Fibroblast of lung (primary cell): ENCODE measurements around the gene HADH. TPM values are rescaled to one million over a fixed set of nuclear protein-coding genes. Genes with fewer than 3 reads are reported as not detected.

Experiments used
- DNase-seq, 2 donors: peaks; one replicate each; pipeline versions ENCODE4 v3.0.0 to v3.0.0-alpha.2; 2010; ENCODE audit warnings: low read depth in 2 of 2
- H2AFZ ChIP-seq: 2 replicates; pipeline ENCODE4 v1.5.1; 2012; ENCODE audit warnings: low read length, control low read depth, inconsistent platforms
- H3K27ac ChIP-seq: 2 replicates; pipeline ENCODE4 v1.5.1; 2011; ENCODE audit warnings: low read length, control low read depth; ENCODE audit not compliant: insufficient read depth
- H3K27me3 ChIP-seq: 2 replicates; pipeline ENCODE4 v1.5.1; 2011; ENCODE audit warnings: mild to moderate bottlenecking, low read length; ENCODE audit not compliant: control insufficient read depth, insufficient read depth
- H3K36me3 ChIP-seq: 2 replicates; pipeline ENCODE4 v1.5.1; 2011; ENCODE audit warnings: low read length; ENCODE audit not compliant: control insufficient read depth, insufficient read depth
- H3K4me1 ChIP-seq: 2 replicates; pipeline ENCODE4 v1.5.1; 2011; ENCODE audit warnings: low read length; ENCODE audit not compliant: control insufficient read depth, insufficient read depth; ENCODE audit errors: extremely low read depth
- H3K4me2 ChIP-seq: 2 replicates; pipeline ENCODE4 v1.5.1; 2011; ENCODE audit warnings: low read length, control low read depth; ENCODE audit not compliant: insufficient read depth; ENCODE audit errors: extremely low read depth
- H3K4me3 ChIP-seq, 4 experiments: fragments of 200-600 bp in 1 of 4; sonication (generic) in 1 of 4; replicated peaks in 1 of 4; 2 replicates each; pipeline ENCODE4 v1.5.1; 2011 to 2016; ENCODE audit warnings: low read length in 4 of 4, low read depth in 3 of 4, mild to moderate bottlenecking in 3 of 4, control low read depth in 2 of 4, inconsistent platforms in 1 of 4, mixed read lengths in 1 of 4; ENCODE audit not compliant: insufficient read depth in 1 of 4; ENCODE audit errors: control extremely low read depth in 1 of 4
- H3K79me2 ChIP-seq: 2 replicates; pipeline ENCODE4 v1.5.1; 2012; ENCODE audit warnings: mild to moderate bottlenecking, low read length, inconsistent platforms; ENCODE audit not compliant: control insufficient read depth, insufficient read depth
- H3K9ac ChIP-seq: 2 replicates; pipeline ENCODE4 v1.5.1; 2011; ENCODE audit warnings: mild to moderate bottlenecking, low read length, control low read depth; ENCODE audit not compliant: insufficient read depth
- H3K9me3 ChIP-seq: 2 replicates; pipeline ENCODE4 v1.5.1; 2012; ENCODE audit warnings: low read depth, low read length; ENCODE audit not compliant: control insufficient read depth, insufficient read depth
- H4K20me1 ChIP-seq: 2 replicates; pipeline ENCODE4 v1.5.1; 2011; ENCODE audit warnings: low read length; ENCODE audit not compliant: control insufficient read depth, insufficient read depth; ENCODE audit errors: extremely low read depth
- CTCF ChIP-seq, 2 donors: IDR thresholded peaks in 1 of 2; conservative IDR thresholded peaks in 1 of 2; 1 replicate in 1 of 2; 2 replicates in 1 of 2; pipeline ENCODE4 v1.5.1; 2011 to 2012; ENCODE audit warnings: low read length in 2 of 2, control low read depth in 1 of 2, inconsistent platforms in 1 of 2, low read depth in 1 of 2, mild to moderate bottlenecking in 1 of 2
- EZH2 ChIP-seq: IDR thresholded peaks from 2 replicates; pipeline ENCODE4 v1.5.1; 2012; ENCODE audit warnings: low read length, control low read depth, mild to moderate bottlenecking; ENCODE audit errors: missing control alignments
- polyA plus RNA-seq, 2 donors: library from polyadenylated mRNA; depleted of rRNA in 1 of 2; stranded (reverse) in 1 of 2; unstranded in 1 of 2; fragments of >200 nt; gene quantifications; 2 replicates each; pipeline ENCODE4 v1.2.1, GENCODE V29; 2011 to 2012; ENCODE audit warnings: missing spikeins in 1 of 2
- total RNA-seq: library from RNA; depleted of rRNA; stranded (reverse); fragments of >200 nt; gene quantifications from 2 replicates; pipeline ENCODE4 v1.2.1, GENCODE V29; 2014

The HADH gene
- total and polyA plus RNA-seq, 2 donors (not counting 1 experiment from before 2014, with no cell fraction given) = 16.7 to 29.7 TPM

- Histone ChIP-seq H3K9ac (no peak overlapping the region), H3K4me3 (no peak overlapping the region), H3K4me2 (no peak overlapping the region), H3K4me1 (peaks cover 6% of the 10 kb centered on the region), H3K27ac (no peak overlapping the region), H3K27me3 (no peaks in the 10 kb centered on the region), H3K9me3 (no peaks in the 10 kb centered on the region), H4K20me1 (no peaks in the 10 kb centered on the region), H2AFZ (no peak overlapping the region), H3K36me3 (no peaks in the 10 kb centered on the region), H3K79me2 (no peaks in the 10 kb centered on the region)
- TF ChIP-seq EZH2 = no peak
- TF ChIP-seq CTCF (conservative IDR thresholded peaks at IDR 0.05 in 1 of 2, IDR thresholded peaks at IDR 0.05 in 1 of 2; ENCODE audit: low read depth in 1 of 2, low read length in 2 of 2) = no peak
- no peak for DNase-seq
Measured at GRCh38 chr4:108005807-108006206, 16.1 kb downstream of the HADH start.

DNA sequence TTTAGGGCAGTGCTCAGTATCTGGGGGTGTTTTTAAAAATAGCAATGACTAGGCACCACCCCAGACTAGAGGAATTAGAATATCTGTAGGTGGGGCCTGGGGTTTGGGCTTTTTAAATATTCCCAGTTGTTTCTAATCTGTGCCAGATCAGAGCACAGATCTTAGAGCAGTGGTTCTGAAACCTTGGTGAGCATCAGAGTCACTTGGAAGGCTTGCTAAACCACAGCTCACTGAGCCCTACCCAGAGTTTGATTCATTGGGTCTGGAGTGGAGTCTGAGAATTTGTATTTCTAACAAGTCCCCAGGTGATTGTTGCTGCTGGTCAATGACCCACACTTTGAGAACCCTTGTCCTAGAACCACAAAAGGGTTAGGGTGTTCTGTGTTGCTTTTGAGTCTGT, 16.7 kb downstream of the HADH start:
- Histone ChIP-seq H3K4me3 (no peak overlapping the region), H3K27ac (no peak overlapping the region), H3K4me1 (peaks cover 6% of the 10 kb centered on the region), H3K4me2 (no peak overlapping the region), H4K20me1 (no peaks in the 10 kb centered on the region), H3K36me3 (no peaks in the 10 kb centered on the region), H2AFZ (no peak overlapping the region), H3K79me2 (no peaks in the 10 kb centered on the region), H3K27me3 (no peaks in the 10 kb centered on the region), H3K9ac (no peak overlapping the region), H3K9me3 (no peaks in the 10 kb centered on the region)
- peak in 1 of 2 donors; percentile 20 for DNase-seq
- no peak for TF ChIP-seq CTCF (conservative IDR thresholded peaks at IDR 0.05 in 1 of 2, IDR thresholded peaks at IDR 0.05 in 1 of 2; ENCODE audit: low read depth in 1 of 2, low read length in 2 of 2)
- TF ChIP-seq EZH2 = no peak

- Histone ChIP-seq H4K20me1 (no peaks in the 10 kb centered on the region), H3K36me3 (no peaks in the 10 kb centered on the region), H3K4me2 (no peak overlapping the region), H3K9ac (no peak overlapping the region), H3K4me3 (no peak overlapping the region), H2AFZ (no peak overlapping the region), H3K27me3 (no peaks in the 10 kb centered on the region), H3K4me1 (peaks cover 6% of the 10 kb centered on the region), H3K9me3 (no peaks in the 10 kb centered on the region), H3K79me2 (no peaks in the 10 kb centered on the region), H3K27ac (no peak overlapping the region)
- TF ChIP-seq CTCF (conservative IDR thresholded peaks at IDR 0.05 in 1 of 2, IDR thresholded peaks at IDR 0.05 in 1 of 2; ENCODE audit: low read depth in 1 of 2, low read length in 2 of 2) (no peak), EZH2 (no peak)
- no peak for DNase-seq
Measured at GRCh38 chr4:108007984-108008383, 18.3 kb downstream of the HADH start.
